ENCODE measurements around the gene NCAPH2.

NCAPH2 gene

DNA sequence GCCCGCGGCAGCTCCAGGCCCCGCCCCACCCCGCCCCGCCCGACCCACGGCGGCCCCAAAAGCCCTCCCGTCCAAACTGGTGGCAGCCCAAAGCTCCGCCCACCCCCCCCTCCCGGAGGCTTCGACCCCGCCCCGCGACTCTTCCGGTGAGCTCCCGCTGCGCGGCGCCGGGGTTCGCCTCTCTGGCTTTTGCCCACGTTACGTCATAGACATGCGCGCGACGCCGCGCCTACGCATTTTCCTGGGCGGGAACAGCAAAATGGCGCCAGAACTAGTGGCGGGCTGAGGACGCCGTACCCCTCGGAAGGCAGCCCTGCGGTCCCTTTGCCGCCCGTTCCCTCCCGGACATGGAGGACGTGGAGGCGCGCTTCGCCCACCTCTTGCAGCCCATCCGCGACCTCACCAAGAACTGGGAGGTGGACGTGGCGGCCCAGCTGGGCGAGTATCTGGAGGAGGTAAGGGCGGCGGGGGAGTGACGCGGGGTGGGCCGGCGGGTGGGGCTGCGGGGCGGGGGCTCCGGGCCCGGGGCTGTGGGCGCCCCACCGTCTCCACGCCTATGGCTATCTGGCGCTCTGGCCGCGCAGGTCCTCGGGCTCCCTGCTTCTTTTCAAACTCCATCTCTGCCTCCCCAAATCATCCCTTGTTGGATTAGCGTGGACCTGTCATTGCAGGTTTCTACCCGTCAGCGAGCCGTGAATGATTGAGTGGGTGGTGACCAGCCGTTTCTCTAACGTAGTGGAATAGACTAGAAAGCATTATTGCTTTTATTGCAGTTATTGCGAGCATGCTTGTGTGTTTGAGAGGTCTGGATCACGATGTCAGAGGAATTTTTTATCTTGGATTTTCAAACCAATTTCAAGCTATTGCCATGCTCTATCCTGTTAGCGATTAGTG is at the start of gene NCAPH2:
TSS of gene NCAPH2 (plus strand) at position 234 of the 894 bp plus-strand sequence. CDS start at position 348, 114 bp downstream.
- Mint-ChIP-seq H3K27me3 (no peaks in the 10 kb centered on the region), H3K9me3 (no peaks in the 10 kb centered on the region), H3K27ac (peak within 1 kb of the TSS; percentile 97), H3K4me1 (peaks cover 18% of the 10 kb centered on the region), H3K4me3 (peak within 1 kb of the TSS; percentile 98), H3K36me3 (peaks cover 2% of the 10 kb centered on the region)
- DNase-seq (ENCODE audit: low spot score in 2 of 2) (peak; percentile 94 to 95), ATAC-seq (ENCODE audit: low read depth) (peak; percentile 76)

GRCh38 chr22:50459016-50459415 is 49.0 kb upstream of the NCAPH2 start:
- no peak for ATAC-seq (ENCODE audit: low read depth)
- Mint-ChIP-seq H3K4me3 (no peak overlapping the region), H3K9me3 (no peaks in the 10 kb centered on the region), H3K27me3 (no peaks in the 10 kb centered on the region), H3K36me3 (peaks cover 25% of the 10 kb centered on the region), H3K27ac (no peak overlapping the region), H3K4me1 (peaks cover 2% of the 10 kb centered on the region)
- DNase-seq (ENCODE audit: low spot score in 2 of 2), result no peak

GRCh38 chr22:50459496-50460140 is 48.4 kb upstream of the NCAPH2 start:
- ATAC-seq (ENCODE audit: low read depth), result peak; percentile 43
- Mint-ChIP-seq H3K27ac (no peak overlapping the region), H3K4me1 (peaks cover 2% of the 10 kb centered on the region), H3K4me3 (no peak overlapping the region), H3K36me3 (peaks cover 30% of the 10 kb centered on the region), H3K27me3 (no peaks in the 10 kb centered on the region), H3K9me3 (no peaks in the 10 kb centered on the region)
- DNase-seq (ENCODE audit: low spot score in 2 of 2), result no peak

DNA sequence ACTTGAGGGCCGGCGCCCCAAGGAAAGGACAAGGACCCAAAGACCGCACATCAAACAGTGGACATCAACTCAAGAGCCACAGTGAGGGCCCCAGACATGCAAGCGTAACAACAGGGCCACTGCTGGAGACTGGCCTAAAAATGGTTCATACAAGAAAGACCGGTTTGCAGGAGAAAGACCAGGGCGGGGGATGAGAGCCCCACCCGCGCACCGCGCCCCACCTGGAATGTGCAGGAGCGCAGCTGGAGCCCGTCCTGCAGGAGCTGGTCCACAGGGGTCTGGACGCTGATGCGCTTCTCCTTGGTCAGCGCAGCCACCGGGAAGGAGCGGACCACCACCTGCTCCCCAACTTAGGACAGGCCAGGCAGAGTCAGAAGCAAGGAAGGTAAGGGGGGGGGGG is 47.1 kb upstream of the NCAPH2 start:
- DNase-seq (ENCODE audit: low spot score in 2 of 2) (no peak), ATAC-seq (ENCODE audit: low read depth) (no peak)
- Mint-ChIP-seq H3K27ac (no peak overlapping the region), H3K36me3 (peaks cover 29% of the 10 kb centered on the region), H3K4me3 (no peak overlapping the region), H3K27me3 (no peaks in the 10 kb centered on the region), H3K9me3 (no peaks in the 10 kb centered on the region), H3K4me1 (peaks cover 2% of the 10 kb centered on the region)

DNA sequence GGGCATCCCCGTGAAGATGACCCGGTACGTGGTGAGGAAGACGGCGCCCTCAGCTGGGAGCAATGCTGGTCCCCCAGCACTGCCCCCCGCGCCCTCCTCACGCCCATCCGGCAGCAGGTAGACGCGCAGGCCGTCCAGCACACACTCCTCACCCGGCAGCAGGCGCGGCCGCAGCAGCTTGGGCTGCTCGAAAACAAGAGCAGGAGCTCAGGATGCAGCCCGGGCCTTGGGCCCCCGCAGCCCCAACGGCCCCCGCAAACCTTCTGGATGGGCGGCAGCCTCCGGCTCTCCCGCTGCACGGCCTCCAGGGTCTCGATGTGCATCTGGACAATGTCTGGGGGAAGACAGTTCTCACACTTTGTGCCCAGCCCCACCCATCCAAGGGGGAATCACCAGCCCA is 46.5 kb upstream of the NCAPH2 start:
- Mint-ChIP-seq H3K9me3 (no peaks in the 10 kb centered on the region), H3K4me3 (no peak overlapping the region), H3K27me3 (no peaks in the 10 kb centered on the region), H3K27ac (no peak overlapping the region), H3K4me1 (peaks cover 2% of the 10 kb centered on the region), H3K36me3 (peaks cover 34% of the 10 kb centered on the region)
- no peak for ATAC-seq (ENCODE audit: low read depth)
- DNase-seq (ENCODE audit: low spot score in 2 of 2), result no peak

DNA sequence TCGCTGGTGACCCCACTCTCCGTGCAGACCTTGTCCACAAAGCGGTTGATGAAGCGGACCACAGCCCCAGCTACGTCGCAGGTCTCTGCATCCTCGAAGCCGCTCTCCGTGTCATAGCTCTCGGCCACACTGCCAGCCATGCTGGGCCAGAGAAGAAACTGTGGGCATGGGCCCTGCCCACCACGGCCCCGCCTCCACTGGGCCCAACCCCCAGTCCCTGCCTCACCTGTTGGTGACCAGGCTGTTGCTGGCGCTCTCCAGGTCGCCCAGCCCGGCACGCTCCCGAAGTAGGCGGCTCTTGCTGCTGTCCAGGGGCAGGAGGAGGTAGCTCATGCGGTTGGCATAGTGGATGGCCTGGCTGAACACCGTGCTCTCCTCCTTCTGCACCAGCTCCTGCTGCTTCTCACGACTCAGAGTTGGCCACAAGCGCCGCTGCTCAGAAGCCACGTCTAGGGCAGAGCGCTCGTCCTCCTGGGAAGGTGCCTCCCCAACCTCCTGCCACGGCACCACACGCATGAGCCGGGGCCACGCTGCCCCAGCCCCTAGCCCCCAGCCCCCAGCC is 46.0 kb upstream of the NCAPH2 start:
- Mint-ChIP-seq H3K36me3 (peaks cover 36% of the 10 kb centered on the region), H3K27ac (no peak overlapping the region), H3K4me1 (peaks cover 3% of the 10 kb centered on the region), H3K27me3 (no peaks in the 10 kb centered on the region), H3K9me3 (no peaks in the 10 kb centered on the region), H3K4me3 (no peak overlapping the region)
- no peak for DNase-seq (ENCODE audit: low spot score in 2 of 2)
- ATAC-seq (ENCODE audit: low read depth), result no peak

- H3K27me3 Mint-ChIP-seq, result no peaks in the 10 kb centered on the region
- DNase-seq (ENCODE audit: low spot score in 2 of 2) (no peak), ATAC-seq (ENCODE audit: low read depth) (no peak)
- peaks cover 32% of the 10 kb centered on the region for H3K36me3 Mint-ChIP-seq
- no peak overlapping the region for H3K4me3 Mint-ChIP-seq
- peaks cover 3% of the 10 kb centered on the region for H3K4me1 Mint-ChIP-seq
- H3K27ac Mint-ChIP-seq, result no peak overlapping the region
- H3K9me3 Mint-ChIP-seq, result no peaks in the 10 kb centered on the region
Measured at GRCh38 chr22:50463188-50463900, 44.7 kb upstream of the NCAPH2 start.

- ATAC-seq (ENCODE audit: low read depth) (no peak), DNase-seq (ENCODE audit: low spot score in 2 of 2) (no peak)
- Mint-ChIP-seq H3K27ac (no peak overlapping the region), H3K36me3 (peaks cover 28% of the 10 kb centered on the region), H3K27me3 (no peaks in the 10 kb centered on the region), H3K9me3 (no peaks in the 10 kb centered on the region), H3K4me3 (no peak overlapping the region), H3K4me1 (peaks cover 13% of the 10 kb centered on the region)
Measured at GRCh38 chr22:50464451-50464850, 43.6 kb upstream of the NCAPH2 start.

DNA sequence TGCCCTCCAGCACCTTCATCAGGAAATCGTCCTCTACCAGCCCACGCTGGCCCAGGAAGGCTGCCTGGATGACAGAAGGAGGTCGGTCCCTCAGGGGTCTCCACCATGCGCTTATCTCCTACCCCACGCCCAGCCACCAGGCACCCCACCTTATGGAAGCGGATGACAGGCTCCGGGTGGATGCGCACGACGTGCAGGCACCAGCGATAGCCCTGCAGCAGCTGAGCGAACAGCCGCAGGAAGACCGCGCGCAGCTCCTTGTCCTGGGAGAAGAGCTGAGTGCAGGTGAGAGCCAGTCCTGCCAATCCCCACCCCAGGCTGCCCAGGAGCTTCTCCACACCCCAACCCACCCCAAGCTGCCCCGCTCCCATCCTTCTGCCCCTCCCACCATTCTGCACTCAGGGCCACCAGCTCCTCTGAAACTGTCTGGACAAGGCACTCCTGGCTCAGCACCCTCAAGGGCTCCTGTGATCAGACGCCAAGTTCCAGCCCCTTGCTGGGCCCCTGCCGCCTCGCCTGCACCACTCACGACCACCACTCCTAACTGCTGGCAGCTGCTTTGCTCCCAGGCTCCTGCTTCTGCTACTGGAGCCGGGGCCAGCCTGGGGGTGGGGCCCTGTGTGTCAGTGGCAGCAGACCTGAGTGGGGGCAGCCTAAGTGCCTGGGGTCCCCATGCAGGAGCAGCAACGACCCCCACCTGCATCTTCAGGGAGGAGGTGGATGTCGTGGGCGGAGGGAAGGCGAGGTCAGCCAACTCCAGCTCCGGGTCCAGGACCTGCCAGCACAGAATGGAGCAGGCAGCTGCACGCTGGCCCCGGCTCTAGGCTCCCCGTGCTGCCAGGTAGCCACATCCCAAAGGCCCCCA is 42.7 kb upstream of the NCAPH2 start:
- Mint-ChIP-seq H3K27ac (no peak overlapping the region), H3K4me3 (no peak overlapping the region), H3K36me3 (peaks cover 27% of the 10 kb centered on the region), H3K4me1 (peaks cover 21% of the 10 kb centered on the region), H3K27me3 (no peaks in the 10 kb centered on the region), H3K9me3 (no peaks in the 10 kb centered on the region)
- no peak for DNase-seq (ENCODE audit: low spot score in 2 of 2)
- no peak for ATAC-seq (ENCODE audit: low read depth)

GRCh38 chr22:50467341-50467740 is 40.7 kb upstream of the NCAPH2 start:
- no peaks in the 10 kb centered on the region for H3K9me3 Mint-ChIP-seq
- H3K4me3 Mint-ChIP-seq, result no peak overlapping the region
- H3K27ac Mint-ChIP-seq, result no peak overlapping the region
- H3K27me3 Mint-ChIP-seq, result no peaks in the 10 kb centered on the region
- peaks cover 21% of the 10 kb centered on the region for H3K36me3 Mint-ChIP-seq
- no peak for DNase-seq (ENCODE audit: low spot score in 2 of 2)
- no peak for ATAC-seq (ENCODE audit: low read depth)
- H3K4me1 Mint-ChIP-seq, result peaks cover 34% of the 10 kb centered on the region

GRCh38 chr22:50467773-50468440 is 40.1 kb upstream of the NCAPH2 start:
- no peak for DNase-seq (ENCODE audit: low spot score in 2 of 2)
- peaks cover 37% of the 10 kb centered on the region for H3K4me1 Mint-ChIP-seq
- H3K27ac Mint-ChIP-seq, result no peak overlapping the region
- no peak overlapping the region for H3K4me3 Mint-ChIP-seq
- H3K9me3 Mint-ChIP-seq, result no peaks in the 10 kb centered on the region
- no peak for ATAC-seq (ENCODE audit: low read depth)
- H3K36me3 Mint-ChIP-seq, result peaks cover 21% of the 10 kb centered on the region
- H3K27me3 Mint-ChIP-seq, result no peaks in the 10 kb centered on the region

GRCh38 chr22:50468626-50469025 is 39.4 kb upstream of the NCAPH2 start:
- ATAC-seq (ENCODE audit: low read depth) (no peak), DNase-seq (ENCODE audit: low spot score in 2 of 2) (no peak)
- Mint-ChIP-seq H3K4me1 (peaks cover 44% of the 10 kb centered on the region), H3K27ac (peak overlapping the region; percentile 86), H3K4me3 (no peak overlapping the region), H3K27me3 (no peaks in the 10 kb centered on the region), H3K36me3 (peaks cover 18% of the 10 kb centered on the region), H3K9me3 (no peaks in the 10 kb centered on the region)
